GM23248 (cell line): ENCODE results near the gene EDNRA.

Source experiments
- EZH2 ChIP-seq: fragments of 200-600 bp; sonication (generic); IDR thresholded peaks from 2 replicates; pipeline ENCODE4 v1.6.1; 2018; ENCODE audit warnings: antibody characterized with exemption, mild to moderate bottlenecking; ENCODE audit not compliant: insufficient read depth, poor library complexity, severe bottlenecking
- EZH2phosphoT487 ChIP-seq: fragments of 200-600 bp; sonication (generic); IDR thresholded peaks from 2 replicates; pipeline ENCODE4 v1.6.1; 2018; ENCODE audit warnings: antibody characterized with exemption, moderate library complexity, mild to moderate bottlenecking, low read depth; ENCODE audit not compliant: insufficient read depth

- TF ChIP-seq EZH2 (no peak), EZH2phosphoT487 (no peak)
Measured at GRCh38 chr4:147518846-147519767, 38.2 kb downstream of the EDNRA start.
